GM12892 (cell line): ENCODE data around the gene ZNF774.
"Not testable (repeated sequence)": the region's sequence is repeated elsewhere in the genome, so short reads cannot be mapped to it uniquely, and the experiment has no call there.

ENCODE experiments used
- DNase-seq: peaks from one replicate; pipeline ENCODE4 v3.0.0; 2011; ENCODE audit not compliant: insufficient read length
- FAIRE-seq: peaks from 2 replicates; lab custom pipeline; 2011; peaks lifted over from hg19 to GRCh38; lab: Jason Lieb, UNC
- POLR2A ChIP-seq: IDR thresholded peaks from 2 replicates; pipeline ENCODE4 v1.6.1; 2011; ENCODE audit warnings: low read depth, low read length, control low read depth
- POLR2AphosphoS5 ChIP-seq: IDR thresholded peaks from 2 replicates; pipeline ENCODE4 v1.6.1; 2011; ENCODE audit warnings: low read depth, low read length, control low read depth
- TAF1 ChIP-seq: IDR thresholded peaks from 2 replicates; pipeline ENCODE4 v1.6.1; 2011; ENCODE audit warnings: low read depth, mild to moderate bottlenecking, control low read depth, low read length, borderline replicate concordance

Gene ZNF774

GRCh38 chr15:90394748-90395442 lies 42.8 kb downstream of the ZNF774 start:
- FAIRE-seq (no peak), DNase-seq (no peak)
- no peak for TF ChIP-seq POLR2A
- TF ChIP-seq POLR2AphosphoS5 = no peak
- TF ChIP-seq TAF1 = no peak

- TF ChIP-seq POLR2AphosphoS5 (no peak), TAF1 (no peak), POLR2A (no peak)
- no peak for FAIRE-seq
Measured at GRCh38 chr15:90396321-90396720, 44.2 kb downstream of the ZNF774 start.

GRCh38 chr15:90400005-90400758 lies 48.1 kb downstream of the ZNF774 start:
- TF ChIP-seq POLR2AphosphoS5 = no peak
- no peak for TF ChIP-seq POLR2A
- no peak for TF ChIP-seq TAF1
- no peak for DNase-seq
- FAIRE-seq = no peak

More at GRCh38 chr15:90396321-90396720, 44.2 kb downstream of the ZNF774 start:
- DNase-seq = no peak

GRCh38 chr15:90400759-90401314 lies 48.8 kb downstream of the ZNF774 start:
- TF ChIP-seq TAF1 (no peak), POLR2AphosphoS5 (no peak), POLR2A (no peak)
- peak; percentile 79 for FAIRE-seq
- DNase-seq = peak; percentile 55

GRCh38 chr15:90401495-90401894 lies 49.4 kb downstream of the ZNF774 start:
- TF ChIP-seq POLR2AphosphoS5 = no peak
- no peak for TF ChIP-seq POLR2A
- FAIRE-seq = no peak
- no peak for DNase-seq

- TF ChIP-seq POLR2A (no peak), TAF1 (no peak), POLR2AphosphoS5 (no peak)
- no peak for DNase-seq
- FAIRE-seq = no peak
Measured at GRCh38 chr15:90402223-90402622, 50.1 kb downstream of the ZNF774 start.

- DNase-seq (no peak), FAIRE-seq (no peak)
- TF ChIP-seq POLR2AphosphoS5 (no peak), TAF1 (no peak), POLR2A (no peak)
Measured at GRCh38 chr15:90402767-90403166, 50.7 kb downstream of the ZNF774 start.

- FAIRE-seq (no peak), DNase-seq (no peak)
- no peak for TF ChIP-seq TAF1
- TF ChIP-seq POLR2AphosphoS5 = no peak
- no peak for TF ChIP-seq POLR2A
Measured at GRCh38 chr15:90405055-90405607, 53.0 kb downstream of the ZNF774 start.

GRCh38 chr15:90407336-90407735 lies 55.3 kb downstream of the ZNF774 start:
- DNase-seq (no peak), FAIRE-seq (no peak)
- TF ChIP-seq TAF1 (no peak), POLR2A (no peak), POLR2AphosphoS5 (no peak)

GRCh38 chr15:90407871-90408317 lies 55.8 kb downstream of the ZNF774 start:
- no peak for DNase-seq
- TF ChIP-seq POLR2A (no peak), TAF1 (no peak), POLR2AphosphoS5 (no peak)
- no peak for FAIRE-seq

GRCh38 chr15:90408657-90409056 lies 56.6 kb downstream of the ZNF774 start:
- FAIRE-seq (no peak), DNase-seq (no peak)
- TF ChIP-seq TAF1 (no peak), POLR2A (no peak), POLR2AphosphoS5 (no peak)

GRCh38 chr15:90409587-90409986 lies 57.5 kb downstream of the ZNF774 start:
- DNase-seq, FAIRE-seq: not testable (repeated sequence)

GRCh38 chr15:90410316-90410715 lies 58.2 kb downstream of the ZNF774 start:
- FAIRE-seq, DNase-seq: not testable (repeated sequence)
